ENCODE results near the gene PPP1R9B. TPM values are rescaled to one million over a fixed set of nuclear protein-coding genes. Genes with fewer than 3 reads are reported as not detected.

PPP1R9B gene, protein sequence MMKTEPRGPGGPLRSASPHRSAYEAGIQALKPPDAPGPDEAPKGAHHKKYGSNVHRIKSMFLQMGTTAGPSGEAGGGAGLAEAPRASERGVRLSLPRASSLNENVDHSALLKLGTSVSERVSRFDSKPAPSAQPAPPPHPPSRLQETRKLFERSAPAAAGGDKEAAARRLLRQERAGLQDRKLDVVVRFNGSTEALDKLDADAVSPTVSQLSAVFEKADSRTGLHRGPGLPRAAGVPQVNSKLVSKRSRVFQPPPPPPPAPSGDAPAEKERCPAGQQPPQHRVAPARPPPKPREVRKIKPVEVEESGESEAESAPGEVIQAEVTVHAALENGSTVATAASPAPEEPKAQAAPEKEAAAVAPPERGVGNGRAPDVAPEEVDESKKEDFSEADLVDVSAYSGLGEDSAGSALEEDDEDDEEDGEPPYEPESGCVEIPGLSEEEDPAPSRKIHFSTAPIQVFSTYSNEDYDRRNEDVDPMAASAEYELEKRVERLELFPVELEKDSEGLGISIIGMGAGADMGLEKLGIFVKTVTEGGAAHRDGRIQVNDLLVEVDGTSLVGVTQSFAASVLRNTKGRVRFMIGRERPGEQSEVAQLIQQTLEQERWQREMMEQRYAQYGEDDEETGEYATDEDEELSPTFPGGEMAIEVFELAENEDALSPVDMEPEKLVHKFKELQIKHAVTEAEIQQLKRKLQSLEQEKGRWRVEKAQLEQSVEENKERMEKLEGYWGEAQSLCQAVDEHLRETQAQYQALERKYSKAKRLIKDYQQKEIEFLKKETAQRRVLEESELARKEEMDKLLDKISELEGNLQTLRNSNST
- total RNA-seq (26.8 TPM), polyA plus RNA-seq (47.9 TPM)
- long read RNA-seq, donor 1, partial matches to known transcripts = 5 of 5 reads
- long read RNA-seq, donor 1, other reads (novel, unspliced or antisense) = 0 of 5 reads
- long read RNA-seq, donor 2 = 0 reads
- long read RNA-seq, donor 3, full-length matches to known transcripts = 2 of 2 reads
- long read RNA-seq, donor 3, partial matches to known transcripts = 0 of 2 reads
- long read RNA-seq, donor 3, other reads (novel, unspliced or antisense) = 0 of 2 reads
- long read RNA-seq, donor 4, full-length matches to known transcripts = 1 of 1 reads
- long read RNA-seq, donor 4, partial matches to known transcripts = 0 of 1 reads
- long read RNA-seq, donor 4, other reads (novel, unspliced or antisense) = 0 of 1 reads
- long read RNA-seq, donor 5, full-length matches to known transcripts = 2 of 2 reads
- long read RNA-seq, donor 5, partial matches to known transcripts = 0 of 2 reads
- long read RNA-seq, donor 5, other reads (novel, unspliced or antisense) = 0 of 2 reads
- long read RNA-seq, donor 6, full-length matches to known transcripts = 1 of 1 reads
- long read RNA-seq, donor 6, partial matches to known transcripts = 0 of 1 reads
- long read RNA-seq, donor 6, other reads (novel, unspliced or antisense) = 0 of 1 reads
- long read RNA-seq, donor 7 = 0 reads
- long read RNA-seq, donor 8, full-length matches to known transcripts = 1 of 1 reads
- long read RNA-seq, donor 8, partial matches to known transcripts = 0 of 1 reads
- long read RNA-seq, donor 8, other reads (novel, unspliced or antisense) = 0 of 1 reads
- long read RNA-seq, donor 9 = 0 reads
- long read RNA-seq, donor 10, full-length matches to known transcripts = 4 of 22 reads
- long read RNA-seq, donor 10, partial matches to known transcripts = 18 of 22 reads
- long read RNA-seq, donor 10, other reads (novel, unspliced or antisense) = 0 of 22 reads

DNA sequence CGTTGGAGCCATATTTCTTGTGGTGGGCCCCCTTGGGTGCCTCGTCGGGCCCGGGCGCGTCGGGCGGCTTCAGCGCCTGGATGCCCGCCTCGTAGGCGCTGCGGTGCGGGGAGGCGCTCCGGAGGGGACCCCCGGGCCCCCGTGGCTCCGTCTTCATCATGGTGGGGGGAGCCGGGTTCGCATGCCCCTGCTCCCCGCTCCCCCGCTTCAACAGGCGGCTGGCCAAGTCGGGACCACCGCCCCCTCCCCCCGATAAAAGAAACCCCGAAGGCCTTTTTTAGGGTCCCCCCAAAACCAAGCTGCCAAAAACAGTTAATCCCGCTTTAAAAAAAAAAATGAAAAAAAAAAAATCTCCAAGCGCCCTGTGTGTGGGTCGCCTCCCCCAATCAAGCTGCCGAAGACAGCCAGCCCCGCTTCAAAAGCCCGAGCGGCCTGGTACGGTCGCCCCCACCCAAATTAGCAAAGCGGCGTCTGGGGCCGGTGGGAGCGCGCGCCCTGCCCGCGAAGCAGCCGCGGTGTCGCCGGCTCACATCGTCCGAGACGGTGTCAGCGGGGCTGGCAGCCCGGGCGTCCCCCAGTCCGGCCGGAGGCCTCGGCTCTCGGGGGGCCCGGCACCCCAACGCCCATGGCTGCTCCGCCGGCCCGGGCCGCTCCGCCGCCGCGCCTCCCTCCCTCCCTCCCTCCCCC, at the start of gene PPP1R9B:
TSS of gene PPP1R9B (minus strand) at position 324 of the 687 bp plus-strand sequence. CDS start at position 160, 164 bp downstream.
- DNase-seq (ENCODE audit: low read depth in 6 of 9, low spot score in 9 of 9) = peak in 2 of 9 donors; percentile 27 to 41
- H3K27ac ChIP-seq (ENCODE audit: low read depth in 1 of 2, low read length in 1 of 2) = peak within 1 kb of the TSS; percentile 88 to 93
- H3K27me3 ChIP-seq (ENCODE audit: control insufficient read depth in 2 of 2, insufficient read depth in 1 of 2, low read length in 1 of 2) = peaks cover 0 to 7% of the 10 kb centered on the region in 2 donors
- WGBS = under 1% methylated on average over 69 of the region's 69 CpGs
- peaks cover 23 to 52% of the 10 kb centered on the region in 2 donors for H3K4me1 ChIP-seq (ENCODE audit: control insufficient read depth in 2 of 2, insufficient read depth in 2 of 2, low read length in 2 of 2)
- peaks cover 5% of the 10 kb centered on the region in 2 donors for H3K36me3 ChIP-seq (ENCODE audit: control insufficient read depth in 2 of 2, insufficient read depth in 2 of 2, low read length in 1 of 2)
- H3K9me3 ChIP-seq (ENCODE audit: control insufficient read depth in 2 of 2, insufficient read depth in 1 of 2, low read length in 1 of 2) = no peaks in the 10 kb centered on the region
- H3K4me3 ChIP-seq (ENCODE audit: low read length in 2 of 2) = peak within 1 kb of the TSS; percentile 75 to 94

DNA sequence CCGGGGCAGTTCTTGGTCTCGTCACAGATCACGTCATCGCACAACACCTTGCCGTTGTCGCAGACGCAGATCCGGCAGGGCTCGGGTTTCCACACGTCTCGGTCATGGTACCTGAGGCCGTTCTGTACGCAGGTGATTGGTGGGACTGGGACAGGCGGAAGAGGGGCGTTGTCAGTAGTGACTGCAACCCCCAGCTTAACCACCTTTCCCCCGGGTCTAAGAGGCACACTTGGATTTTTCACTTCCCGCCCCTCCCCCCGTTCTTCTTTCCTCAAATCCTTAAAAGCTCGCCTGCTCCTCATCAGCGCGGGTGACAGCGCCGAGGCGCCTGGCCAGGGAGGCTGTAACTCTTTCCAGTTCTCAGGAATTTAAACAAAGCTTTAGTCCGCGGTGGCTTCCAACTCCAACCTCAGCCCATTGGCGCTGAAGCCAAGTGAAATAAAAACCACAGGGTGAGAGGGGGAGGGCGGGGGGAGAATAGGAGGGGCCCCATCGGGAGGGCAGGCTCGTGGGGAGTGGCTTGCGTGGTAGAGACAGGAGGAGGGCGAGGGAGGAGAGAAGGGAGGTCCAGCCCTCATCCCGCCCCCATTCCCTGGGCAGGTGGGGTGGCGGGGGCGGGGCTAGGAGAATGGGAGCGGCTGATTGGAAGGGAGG, 49.5 kb upstream of the PPP1R9B start:
- 3% methylated on average over 36 of the region's 36 CpGs for WGBS
- H3K4me1 ChIP-seq (ENCODE audit: control insufficient read depth in 2 of 2, insufficient read depth in 2 of 2, low read length in 2 of 2) = peaks cover 11 to 20% of the 10 kb centered on the region in 2 donors

DNA sequence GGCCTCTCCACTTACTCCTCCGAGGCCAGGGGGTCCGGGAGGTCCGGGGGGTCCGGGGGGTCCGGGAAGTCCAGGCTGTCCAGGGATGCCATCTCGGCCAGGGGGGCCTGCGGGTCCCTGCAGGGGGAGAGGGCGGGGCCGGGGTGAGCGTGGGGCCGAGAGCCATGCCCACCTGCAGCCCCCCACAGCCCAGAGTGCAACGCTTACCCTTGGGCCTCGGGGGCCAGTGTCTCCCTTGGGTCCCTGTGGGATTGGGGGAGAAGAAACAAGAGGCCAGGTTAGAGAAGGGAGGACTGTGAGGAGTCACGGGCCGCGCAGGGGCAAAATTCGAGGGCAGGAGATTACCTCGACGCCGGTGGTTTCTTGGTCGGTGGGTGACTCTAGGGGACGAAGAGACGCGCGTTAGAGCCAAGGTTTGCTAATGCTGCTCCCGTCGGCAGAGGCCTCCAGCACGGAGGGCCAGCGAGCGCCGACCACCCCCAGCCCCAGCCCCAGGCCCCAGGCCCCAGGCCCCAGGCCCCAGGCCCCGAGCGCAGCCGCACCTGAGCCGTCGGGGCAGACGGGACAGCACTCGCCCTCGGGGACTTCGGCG, 48.8 kb upstream of the PPP1R9B start:
- no peak overlapping the region for H3K27ac ChIP-seq (ENCODE audit: low read depth in 1 of 2, low read length in 1 of 2)
- 60% methylated on average over 41 of the region's 41 CpGs for WGBS
- peaks cover 0 to 3% of the 10 kb centered on the region in 2 donors for H3K9me3 ChIP-seq (ENCODE audit: control insufficient read depth in 2 of 2, insufficient read depth in 1 of 2, low read length in 1 of 2)
- peaks cover 11 to 20% of the 10 kb centered on the region in 2 donors for H3K4me1 ChIP-seq (ENCODE audit: control insufficient read depth in 2 of 2, insufficient read depth in 2 of 2, low read length in 2 of 2)
- no peak for DNase-seq (ENCODE audit: low read depth in 6 of 9, low spot score in 9 of 9)
- H3K4me3 ChIP-seq (ENCODE audit: low read length in 2 of 2) = peak overlapping the region; percentile 31 to 45
- H3K27me3 ChIP-seq (ENCODE audit: control insufficient read depth in 2 of 2, insufficient read depth in 1 of 2, low read length in 1 of 2) = peaks cover 40 to 77% of the 10 kb centered on the region in 2 donors
- H3K36me3 ChIP-seq (ENCODE audit: control insufficient read depth in 2 of 2, insufficient read depth in 2 of 2, low read length in 1 of 2) = no peaks in the 10 kb centered on the region

More for the DNA sequence above, 49.5 kb upstream of the PPP1R9B start:
- no peaks in the 10 kb centered on the region for H3K36me3 ChIP-seq (ENCODE audit: control insufficient read depth in 2 of 2, insufficient read depth in 2 of 2, low read length in 1 of 2)
- peak in 6 of 9 donors; percentile 48 to 81 (median 56) for DNase-seq (ENCODE audit: low read depth in 6 of 9, low spot score in 9 of 9)
- H3K4me3 ChIP-seq (ENCODE audit: low read length in 2 of 2) = peak overlapping the region; percentile 31 to 45
- peak overlapping the region; percentile 15 to 32 for H3K27ac ChIP-seq (ENCODE audit: low read depth in 1 of 2, low read length in 1 of 2)
- H3K9me3 ChIP-seq (ENCODE audit: control insufficient read depth in 2 of 2, insufficient read depth in 1 of 2, low read length in 1 of 2) = peaks cover 0 to 3% of the 10 kb centered on the region in 2 donors
- H3K27me3 ChIP-seq (ENCODE audit: control insufficient read depth in 2 of 2, insufficient read depth in 1 of 2, low read length in 1 of 2) = peaks cover 40 to 82% of the 10 kb centered on the region in 2 donors

DNA sequence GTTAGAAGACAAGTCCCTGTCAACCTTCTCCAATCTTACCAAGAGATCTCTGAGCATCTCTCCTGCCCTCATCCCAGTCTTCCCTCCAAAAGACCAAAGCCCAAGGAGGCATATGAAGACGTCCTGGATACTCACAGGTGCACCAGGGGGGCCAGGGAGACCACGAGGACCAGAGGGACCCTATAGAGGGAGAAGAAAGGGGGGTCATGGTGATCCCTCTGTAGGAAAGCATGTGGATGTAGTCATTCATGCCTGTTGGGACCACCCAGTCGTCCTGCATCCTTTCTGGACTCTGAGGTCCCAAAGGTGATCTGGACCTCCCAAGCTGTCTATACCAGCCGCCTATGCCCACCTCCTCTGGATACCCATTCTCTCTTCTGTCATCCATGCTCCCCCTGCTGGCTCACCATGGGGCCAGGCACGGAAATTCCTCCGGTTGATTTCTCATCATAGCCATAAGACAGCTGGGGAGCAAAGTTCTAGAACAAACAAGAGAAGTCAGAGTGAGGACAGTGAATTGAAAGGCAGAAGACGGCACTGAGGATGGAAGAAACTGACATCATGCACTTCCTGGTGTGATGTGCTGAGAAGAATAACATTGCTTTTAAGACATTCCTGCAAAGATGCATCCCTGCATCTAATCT, 47.7 kb upstream of the PPP1R9B start:
- Histone ChIP-seq H3K27ac (ENCODE audit: low read depth in 1 of 2, low read length in 1 of 2) (no peak overlapping the region), H3K9me3 (ENCODE audit: control insufficient read depth in 2 of 2, insufficient read depth in 1 of 2, low read length in 1 of 2) (peaks cover 0 to 3% of the 10 kb centered on the region in 2 donors), H3K36me3 (ENCODE audit: control insufficient read depth in 2 of 2, insufficient read depth in 2 of 2, low read length in 1 of 2) (no peaks in the 10 kb centered on the region), H3K27me3 (ENCODE audit: control insufficient read depth in 2 of 2, insufficient read depth in 1 of 2, low read length in 1 of 2) (peaks cover 40 to 69% of the 10 kb centered on the region in 2 donors), H3K4me1 (ENCODE audit: control insufficient read depth in 2 of 2, insufficient read depth in 2 of 2, low read length in 2 of 2) (peaks cover 11 to 20% of the 10 kb centered on the region in 2 donors), H3K4me3 (ENCODE audit: low read length in 2 of 2) (no peak overlapping the region)
- WGBS = 30% methylated on average over 7 of the region's 7 CpGs
- DNase-seq (ENCODE audit: low read depth in 6 of 9, low spot score in 9 of 9) = peak in 4 of 9 donors; percentile 50 to 74 (median 55)

DNA sequence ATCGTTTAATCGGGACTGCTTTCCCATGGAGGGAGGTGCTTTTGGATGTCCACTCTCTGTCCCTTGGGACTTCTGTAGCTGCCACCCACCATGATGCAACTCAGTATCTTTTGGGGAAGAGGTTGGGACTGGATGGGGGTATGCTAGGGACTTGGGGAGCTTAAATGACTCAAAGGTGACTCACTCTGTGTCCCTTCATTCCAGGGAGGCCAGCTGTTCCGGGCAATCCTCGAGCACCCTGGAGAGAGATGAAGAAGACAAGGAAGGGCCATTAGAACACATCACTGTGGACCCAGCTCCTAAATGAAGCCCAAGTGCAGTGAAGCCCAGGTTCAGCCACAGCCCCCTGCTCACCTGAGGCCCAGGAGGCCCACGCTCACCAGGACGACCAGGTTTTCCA, 46.3 kb upstream of the PPP1R9B start:
- Histone ChIP-seq H3K4me1 (ENCODE audit: control insufficient read depth in 2 of 2, insufficient read depth in 2 of 2, low read length in 2 of 2) (peaks cover 11 to 20% of the 10 kb centered on the region in 2 donors), H3K36me3 (ENCODE audit: control insufficient read depth in 2 of 2, insufficient read depth in 2 of 2, low read length in 1 of 2) (no peaks in the 10 kb centered on the region), H3K9me3 (ENCODE audit: control insufficient read depth in 2 of 2, insufficient read depth in 1 of 2, low read length in 1 of 2) (peaks cover 0 to 3% of the 10 kb centered on the region in 2 donors), H3K4me3 (ENCODE audit: low read length in 2 of 2) (no peak overlapping the region), H3K27me3 (ENCODE audit: control insufficient read depth in 2 of 2, insufficient read depth in 1 of 2, low read length in 1 of 2) (peaks cover 29 to 58% of the 10 kb centered on the region in 2 donors), H3K27ac (ENCODE audit: low read depth in 1 of 2, low read length in 1 of 2) (no peak overlapping the region)
- no peak for DNase-seq (ENCODE audit: low read depth in 6 of 9, low spot score in 9 of 9)
- 96% methylated on average over 6 of the region's 6 CpGs for WGBS

DNA sequence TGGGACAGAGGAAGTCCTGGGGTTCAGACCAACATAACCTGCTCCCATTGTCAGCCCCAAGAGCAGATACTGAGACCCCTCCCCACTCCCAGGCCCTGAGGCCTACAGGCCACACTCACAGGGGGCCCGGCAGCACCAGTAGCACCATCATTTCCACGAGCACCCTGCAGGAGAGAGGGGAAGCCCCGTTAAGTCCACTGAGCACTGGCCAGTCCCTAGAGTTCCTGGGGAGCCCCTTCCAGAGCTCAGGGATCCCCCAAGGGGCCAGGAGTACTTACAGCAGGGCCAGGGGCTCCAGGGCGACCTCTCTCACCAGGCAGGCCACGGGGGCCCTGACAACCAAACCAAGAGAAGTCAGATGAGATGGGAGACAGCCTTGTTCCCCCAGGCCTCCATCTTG, 45.6 kb upstream of the PPP1R9B start:
- Histone ChIP-seq H3K4me1 (ENCODE audit: control insufficient read depth in 2 of 2, insufficient read depth in 2 of 2, low read length in 2 of 2) (peaks cover 11 to 18% of the 10 kb centered on the region in 2 donors), H3K27me3 (ENCODE audit: control insufficient read depth in 2 of 2, insufficient read depth in 1 of 2, low read length in 1 of 2) (peaks cover 21 to 52% of the 10 kb centered on the region in 2 donors), H3K36me3 (ENCODE audit: control insufficient read depth in 2 of 2, insufficient read depth in 2 of 2, low read length in 1 of 2) (no peaks in the 10 kb centered on the region), H3K4me3 (ENCODE audit: low read length in 2 of 2) (no peak overlapping the region), H3K27ac (ENCODE audit: low read depth in 1 of 2, low read length in 1 of 2) (no peak overlapping the region), H3K9me3 (ENCODE audit: control insufficient read depth in 2 of 2, insufficient read depth in 1 of 2, low read length in 1 of 2) (peaks cover 0 to 2% of the 10 kb centered on the region in 2 donors)
- no peak for DNase-seq (ENCODE audit: low read depth in 6 of 9, low spot score in 9 of 9)
- 88% methylated on average over 5 of the region's 5 CpGs for WGBS
